ENCODE data around the gene EXT2.

- no peak for TF ChIP-seq MAX (IDR thresholded peaks at IDR 0.05)
- TF ChIP-seq POLR2A (IDR thresholded peaks at IDR 0.05; ENCODE audit: borderline replicate concordance, extremely low read depth, insufficient read depth, insufficient read length), result no peak
- no peak for TF ChIP-seq CTCF (IDR thresholded peaks at IDR 0.05 in 2 of 3, conservative IDR thresholded peaks at IDR 0.05 in 1 of 3; ENCODE audit: borderline replicate concordance in 1 of 3, insufficient read depth in 1 of 3, low read depth in 2 of 3, low read length in 2 of 3)
- no peak for TF ChIP-seq POLR2AphosphoS5 (IDR thresholded peaks at IDR 0.05; ENCODE audit: low read depth, low read length)
- TF ChIP-seq EZH2 (IDR thresholded peaks at IDR 0.05), result no peak
- no peak for TF ChIP-seq ZBTB33 (IDR thresholded peaks at IDR 0.05; ENCODE audit: extremely low read depth, insufficient replicate concordance, low read length)
- no peak for TF ChIP-seq SP1 (IDR thresholded peaks at IDR 0.05; ENCODE audit: low read depth)
- no peak for TF ChIP-seq YY1 (IDR thresholded peaks at IDR 0.05; ENCODE audit: extremely low read depth, insufficient replicate concordance, low read depth, low read length)
- TF ChIP-seq REST (IDR thresholded peaks at IDR 0.05; ENCODE audit: low read depth), result no peak
- no peak for TF ChIP-seq FOSL1 (IDR thresholded peaks at IDR 0.05; ENCODE audit: low read depth)
Measured at GRCh38 chr11:44258190-44258489, 162.7 kb downstream of the EXT2 start.
